Peyer's patch (tissue), 4 donors: ENCODE data around the gene PADI2. TPM values are rescaled to one million over a fixed set of nuclear protein-coding genes. Genes with fewer than 3 reads are reported as not detected.

Experiments
- DNase-seq, 3 donors: peaks; one replicate each; pipeline ENCODE4 v3.0.0-alpha.2; 2017 to 2019
- H3K27ac ChIP-seq, 4 donors: fragments of 200-600 bp; sonication (generic); one replicate each; pipeline ENCODE4 v1.5.1; 2016 to 2019
- H3K27me3 ChIP-seq, 2 donors: fragments of 200-600 bp; sonication (generic); one replicate each; pipeline ENCODE4 v1.5.1; 2019
- H3K36me3 ChIP-seq, 3 donors: fragments of 200-600 bp; sonication (generic); one replicate each; pipeline ENCODE4 v1.5.1; 2016 to 2019
- H3K4me1 ChIP-seq, 4 donors: fragments of 200-600 bp; sonication (generic); one replicate each; pipeline ENCODE4 v1.5.1; 2016 to 2019
- H3K4me3 ChIP-seq, 4 donors: fragments of 200-600 bp; sonication (generic); 1 replicate in 3 of 4; 2 replicates in 1 of 4; pipeline ENCODE4 v1.5.1; 2016 to 2019; ENCODE audit warnings: mild to moderate bottlenecking in 1 of 4
- H3K9me3 ChIP-seq, 4 donors: fragments of 200-600 bp; sonication (generic); one replicate each; pipeline ENCODE4 v1.5.1; 2016 to 2019; ENCODE audit warnings: mild to moderate bottlenecking in 1 of 4
- CTCF ChIP-seq, 6 experiments: fragments of 450-650 bp in 4 of 6; fragments of 200-600 bp in 2 of 6; sonication (generic) in 1 of 6; IDR thresholded peaks; one replicate each; pipeline ENCODE4 v1.5.1; 2017 to 2019; ENCODE audit warnings: antibody characterized with exemption in 6 of 6, mild to moderate bottlenecking in 3 of 6, moderate library complexity in 1 of 6
- POLR2A ChIP-seq, 2 donors: fragments of 450-650 bp; IDR thresholded peaks; one replicate each; pipeline ENCODE4 v1.5.1; 2017; ENCODE audit warnings: antibody characterized with exemption in 2 of 2, mild to moderate bottlenecking in 2 of 2, moderate library complexity in 2 of 2
- total RNA-seq, 4 donors: library from RNA; depleted of rRNA; stranded (reverse); fragments of >200 nt; gene quantifications; one replicate each; pipeline ENCODE4 v1.1.0, GENCODE V29; 2016

Gene PADI2
- total RNA-seq, 4 donors from 2014 or later: 29.7 to 191 (median 57.9) TPM

GRCh38 chr1:17145648-17146047 lies 26.4 kb upstream of the PADI2 start:
- Histone ChIP-seq H3K9me3 (no peaks in the 10 kb centered on the region), H3K4me3 (no peak overlapping the region), H3K36me3 (no peaks in the 10 kb centered on the region), H3K4me1 (no peaks in the 10 kb centered on the region), H3K27ac (no peak overlapping the region), H3K27me3 (peaks cover 0 to 6% of the 10 kb centered on the region in 2 donors)
- TF ChIP-seq CTCF (IDR thresholded peaks at IDR 0.05) (no peak), POLR2A (IDR thresholded peaks at IDR 0.05) (no peak)
- no peak for DNase-seq

- H3K4me3 ChIP-seq: no peak overlapping the region
- no peaks in the 10 kb centered on the region for H3K27me3 ChIP-seq
- no peaks in the 10 kb centered on the region for H3K36me3 ChIP-seq
- no peak overlapping the region for H3K27ac ChIP-seq
- no peak for DNase-seq
- H3K4me1 ChIP-seq: no peaks in the 10 kb centered on the region
- no peaks in the 10 kb centered on the region for H3K9me3 ChIP-seq
- TF ChIP-seq POLR2A (IDR thresholded peaks at IDR 0.05): no peak
- no peak for TF ChIP-seq CTCF (IDR thresholded peaks at IDR 0.05)
These were observed 24.5 kb upstream of the PADI2 start for GRCh38 chr1:17143760-17144159.

GRCh38 chr1:17141441-17142197 lies 22.4 kb upstream of the PADI2 start:
- DNase-seq: no peak
- H3K36me3 ChIP-seq: no peaks in the 10 kb centered on the region
- H3K9me3 ChIP-seq: no peaks in the 10 kb centered on the region
- H3K27ac ChIP-seq: no peak overlapping the region
- no peak for TF ChIP-seq POLR2A (IDR thresholded peaks at IDR 0.05)
- no peak for TF ChIP-seq CTCF (IDR thresholded peaks at IDR 0.05)
- no peaks in the 10 kb centered on the region for H3K27me3 ChIP-seq
- no peaks in the 10 kb centered on the region for H3K4me1 ChIP-seq
- H3K4me3 ChIP-seq: no peak overlapping the region

- TF ChIP-seq CTCF (IDR thresholded peaks at IDR 0.05) (no peak), POLR2A (IDR thresholded peaks at IDR 0.05) (no peak)
- no peaks in the 10 kb centered on the region for H3K36me3 ChIP-seq
These were observed 21.0 kb upstream of the PADI2 start for GRCh38 chr1:17140279-17140678.

GRCh38 chr1:17139637-17140036 lies 20.4 kb upstream of the PADI2 start:
- Histone ChIP-seq H3K36me3 (no peaks in the 10 kb centered on the region), H3K4me1 (no peaks in the 10 kb centered on the region), H3K4me3 (no peak overlapping the region), H3K27ac (no peak overlapping the region), H3K9me3 (no peaks in the 10 kb centered on the region), H3K27me3 (no peaks in the 10 kb centered on the region)
- TF ChIP-seq CTCF (IDR thresholded peaks at IDR 0.05): no peak
- TF ChIP-seq POLR2A (IDR thresholded peaks at IDR 0.05): no peak
- DNase-seq: no peak

More at GRCh38 chr1:17140279-17140678, 21.0 kb upstream of the PADI2 start:
- H3K4me1 ChIP-seq: no peaks in the 10 kb centered on the region
- H3K9me3 ChIP-seq: no peaks in the 10 kb centered on the region
- H3K27me3 ChIP-seq: no peaks in the 10 kb centered on the region
- DNase-seq: no peak
- no peak overlapping the region for H3K27ac ChIP-seq
- no peak overlapping the region for H3K4me3 ChIP-seq
